HG03039 (cell line): ENCODE results near the gene STXBP3.
A peak's percentile ranks its signal among the peaks of the same experiment; 100 is the strongest.
"Not testable (repeated sequence)": the region's sequence is repeated elsewhere in the genome, so short reads cannot be mapped to it uniquely, and the experiment has no call there.

Source experiments
- ATAC-seq: cut with Tn5 transposase; IDR thresholded peaks from one replicate; pipeline ENCODE4 v1.9.1; 2021; ENCODE audit warnings: mild to moderate bottlenecking, moderate library complexity; ENCODE audit not compliant: unreplicated experiment

Gene STXBP3

GRCh38 chr1:108729481-108729880 is 17.0 kb upstream of the STXBP3 start:
- no peak for ATAC-seq

- ATAC-seq: no peak
These were observed 14.1 kb upstream of the STXBP3 start for GRCh38 chr1:108732398-108732797.

GRCh38 chr1:108734171-108734865 is 12.2 kb upstream of the STXBP3 start:
- no peak for ATAC-seq

- no peak for ATAC-seq
These were observed 4.2 kb upstream of the STXBP3 start for GRCh38 chr1:108742253-108742652.

GRCh38 chr1:108745980-108746381 is 493 bp upstream of the STXBP3 start:
- ATAC-seq: no peak

- ATAC-seq: peak; percentile 36
These were observed 837 bp downstream of the STXBP3 start for GRCh38 chr1:108747171-108747850.

- no peak for ATAC-seq
These were observed 1.4 kb downstream of the STXBP3 start for GRCh38 chr1:108747898-108748297.

- no peak for ATAC-seq
These were observed 2.6 kb downstream of the STXBP3 start for GRCh38 chr1:108749081-108749480.

GRCh38 chr1:108750476-108751181 is 4.2 kb downstream of the STXBP3 start:
- ATAC-seq: no peak

- no peak for ATAC-seq
These were observed 6.9 kb downstream of the STXBP3 start for GRCh38 chr1:108753363-108753762.

GRCh38 chr1:108758796-108759195 is 12.3 kb downstream of the STXBP3 start:
- ATAC-seq: no peak

- ATAC-seq: no peak
These were observed 20.6 kb downstream of the STXBP3 start for GRCh38 chr1:108767115-108767514.

- no peak for ATAC-seq
These were observed 21.2 kb downstream of the STXBP3 start for GRCh38 chr1:108767708-108768107.

GRCh38 chr1:108777839-108778238 is 31.4 kb downstream of the STXBP3 start:
- no peak for ATAC-seq

- ATAC-seq: no peak
These were observed 33.0 kb downstream of the STXBP3 start for GRCh38 chr1:108779455-108779854.

- no peak for ATAC-seq
These were observed 34.6 kb downstream of the STXBP3 start for GRCh38 chr1:108780937-108781574.

GRCh38 chr1:108781575-108781944 is 35.1 kb downstream of the STXBP3 start:
- ATAC-seq: not testable (repeated sequence)

- ATAC-seq: no peak
These were observed 38.8 kb downstream of the STXBP3 start for GRCh38 chr1:108785264-108785663.

GRCh38 chr1:108785880-108786279 is 39.4 kb downstream of the STXBP3 start:
- ATAC-seq: no peak

GRCh38 chr1:108791790-108792189 is 45.3 kb downstream of the STXBP3 start:
- no peak for ATAC-seq

- ATAC-seq: no peak
These were observed 45.9 kb downstream of the STXBP3 start for GRCh38 chr1:108792420-108792819.

GRCh38 chr1:108799001-108799400 is 52.5 kb downstream of the STXBP3 start:
- ATAC-seq: no peak
